Measurements from ENCODE around the gene SH3GL1.
"Not testable (repeated sequence)": the region's sequence is repeated elsewhere in the genome, so short reads cannot be mapped to it uniquely, and the experiment has no call there.

SH3GL1 gene

GRCh38 chr19:4362831-4363545 is 37.4 kb downstream of the SH3GL1 start:
- no peak for DNase-seq (ENCODE audit: low read depth)

- DNase-seq (ENCODE audit: low read depth): no peak
Measured at GRCh38 chr19:4362101-4362828, 38.1 kb downstream of the SH3GL1 start.

GRCh38 chr19:4361152-4362046 is 38.9 kb downstream of the SH3GL1 start:
- DNase-seq (ENCODE audit: low read depth): no peak

- DNase-seq (ENCODE audit: low read depth): no peak
Measured at GRCh38 chr19:4360641-4361151, 39.7 kb downstream of the SH3GL1 start.

GRCh38 chr19:4360081-4360569 is 40.2 kb downstream of the SH3GL1 start:
- DNase-seq (ENCODE audit: low read depth): no peak

GRCh38 chr19:4359627-4360000 is 40.7 kb downstream of the SH3GL1 start:
- no peak for DNase-seq (ENCODE audit: low read depth)

GRCh38 chr19:4358709-4359626 is 41.4 kb downstream of the SH3GL1 start:
- no peak for DNase-seq (ENCODE audit: low read depth)

- DNase-seq (ENCODE audit: low read depth): no peak
Measured at GRCh38 chr19:4357921-4358326, 42.4 kb downstream of the SH3GL1 start.

GRCh38 chr19:4357095-4357797 is 43.1 kb downstream of the SH3GL1 start:
- DNase-seq (ENCODE audit: low read depth): no peak

GRCh38 chr19:4354897-4355296 is 45.5 kb downstream of the SH3GL1 start:
- no peak for DNase-seq (ENCODE audit: low read depth)

- DNase-seq (ENCODE audit: low read depth): no peak
Measured at GRCh38 chr19:4354282-4354681, 46.1 kb downstream of the SH3GL1 start.

- DNase-seq (ENCODE audit: low read depth): peak; percentile 37
Measured at GRCh38 chr19:4352701-4353121, 47.6 kb downstream of the SH3GL1 start.

GRCh38 chr19:4350726-4351125 is 49.6 kb downstream of the SH3GL1 start:
- no peak for DNase-seq (ENCODE audit: low read depth)

- no peak for DNase-seq (ENCODE audit: low read depth)
Measured at GRCh38 chr19:4350111-4350510, 50.2 kb downstream of the SH3GL1 start.

- not testable (repeated sequence) for DNase-seq (ENCODE audit: low read depth)
Measured at GRCh38 chr19:4349225-4349624, 51.1 kb downstream of the SH3GL1 start.

GRCh38 chr19:4347521-4347920 is 52.8 kb downstream of the SH3GL1 start:
- no peak for DNase-seq (ENCODE audit: low read depth)

GRCh38 chr19:4346020-4346383 is 54.3 kb downstream of the SH3GL1 start:
- no peak for DNase-seq (ENCODE audit: low read depth)

GRCh38 chr19:4345342-4346019 is 54.9 kb downstream of the SH3GL1 start:
- no peak for DNase-seq (ENCODE audit: low read depth)

- DNase-seq (ENCODE audit: low read depth): peak; percentile 94
Measured at GRCh38 chr19:4343370-4344307, 56.7 kb downstream of the SH3GL1 start, which contains the start of gene MPND. Gene MPND, plus strand, starts transcription at chr19:4343562. Its CDS starts 32 bp downstream, at chr19:4343594.
